ENCODE data around the gene LRRC61. TPM values are rescaled to one million over a fixed set of nuclear protein-coding genes. Genes with fewer than 3 reads are reported as not detected.

LRRC61 gene
- total and polyA plus RNA-seq, 4 experiments from 2014 or later = 11.0 to 16.0 (median 13.8) TPM

GRCh38 chr7:150330211-150330885 lies 7.2 kb downstream of the LRRC61 start:
- no peak overlapping the region for H3K27ac Mint-ChIP-seq
- DNase-seq = no peak
- H3K9me3 Mint-ChIP-seq = no peaks in the 10 kb centered on the region
- intact Hi-C loops (cut with micrococcal nuclease) = no loop called here
- ChIA-PET POLR2A (ENCODE audit: partially characterized antibody) (no interaction called here), CTCF (ENCODE audit: partially characterized antibody) (no interaction called here)
- H3K36me3 ChIP-seq (ENCODE audit: insufficient read depth, low read length) = peaks cover 24% of the 10 kb centered on the region
- H3K4me1 ChIP-seq (ENCODE audit: insufficient read depth, low read length) = no peaks in the 10 kb centered on the region
- no peak overlapping the region for H3K4me3 ChIP-seq (ENCODE audit: low read length in 2 of 2)
- no peak overlapping the region for H3K4me3 Mint-ChIP-seq
- peaks cover 32 to 39% of the 10 kb centered on the region in 2 donors for H3K36me3 Mint-ChIP-seq
- no peaks in the 10 kb centered on the region for H3K27me3 ChIP-seq (ENCODE audit: insufficient read depth, low read length)
- no peaks in the 10 kb centered on the region for H3K27me3 Mint-ChIP-seq
- H3K9me3 ChIP-seq (ENCODE audit: control insufficient read depth in 1 of 2, low read length in 2 of 2) = no peaks in the 10 kb centered on the region
- H3K27ac ChIP-seq (ENCODE audit: low read depth, low read length) = no peak overlapping the region
- peaks cover 1 to 5% (median 3%) of the 10 kb centered on the region in 4 donors for H3K4me1 Mint-ChIP-seq

DNA sequence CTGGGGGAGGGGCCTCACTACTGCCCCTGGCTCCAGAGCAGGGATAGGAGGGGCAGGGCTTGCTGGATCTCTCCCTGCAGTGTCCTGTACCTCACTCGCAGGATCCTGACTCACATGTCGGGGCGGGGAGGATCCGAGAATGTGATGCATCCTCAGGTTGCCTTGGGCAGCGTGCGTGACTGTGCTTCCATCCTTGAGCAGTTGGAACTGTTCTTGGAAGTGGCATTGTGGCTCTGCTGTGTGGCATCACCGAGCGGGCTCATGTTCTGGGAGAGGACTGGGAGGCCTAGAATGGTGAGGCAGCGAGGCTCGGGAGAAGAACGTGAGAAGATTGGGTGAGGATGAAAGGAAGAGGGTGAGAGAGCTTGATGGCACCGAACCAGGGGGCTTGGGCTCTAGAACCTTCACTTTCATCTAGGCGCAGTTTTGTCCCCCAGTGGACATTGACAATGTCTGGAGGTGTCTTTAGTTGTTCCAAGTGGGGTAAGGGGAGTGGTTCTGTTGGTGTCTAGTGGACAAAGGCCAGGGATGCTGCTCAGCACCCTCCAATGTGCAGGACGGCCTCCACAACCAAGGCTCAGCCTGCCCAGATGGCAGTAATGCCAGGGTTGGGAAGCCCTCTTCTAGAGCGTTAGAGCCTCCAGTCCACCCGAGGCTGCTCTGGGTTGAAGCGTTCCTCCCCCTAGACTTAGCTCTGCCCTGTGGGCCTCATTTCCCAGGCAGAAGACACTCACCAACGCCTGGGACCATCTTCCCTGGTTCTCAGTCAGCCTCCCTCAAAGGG lies 9.9 kb downstream of the LRRC61 start:
- Histone ChIP-seq H3K9me3 (ENCODE audit: control insufficient read depth in 1 of 2, low read length in 2 of 2) (no peaks in the 10 kb centered on the region), H3K4me1 (ENCODE audit: insufficient read depth, low read length) (no peaks in the 10 kb centered on the region), H3K4me3 (ENCODE audit: low read length in 2 of 2) (no peak overlapping the region), H3K27ac (ENCODE audit: low read depth, low read length) (no peak overlapping the region), H3K36me3 (ENCODE audit: insufficient read depth, low read length) (peaks cover 9% of the 10 kb centered on the region), H3K27me3 (ENCODE audit: insufficient read depth, low read length) (no peaks in the 10 kb centered on the region)
- peak overlapping the region in 1 of 7 donors; percentile 41 for H3K27ac Mint-ChIP-seq
- H3K4me3 Mint-ChIP-seq = no peak overlapping the region
- POLR2A ChIA-PET (ENCODE audit: partially characterized antibody) = no interaction called here
- CTCF ChIA-PET (ENCODE audit: partially characterized antibody) = no interaction called here
- no peaks in the 10 kb centered on the region for H3K9me3 Mint-ChIP-seq
- peaks cover 0 to 2% of the 10 kb centered on the region in 2 donors for H3K27me3 Mint-ChIP-seq
- peaks cover 17 to 31% of the 10 kb centered on the region in 2 donors for H3K36me3 Mint-ChIP-seq
- intact Hi-C loops (cut with micrococcal nuclease) = no loop called here
- DNase-seq = no peak
- no peaks in the 10 kb centered on the region for H3K4me1 Mint-ChIP-seq

DNA sequence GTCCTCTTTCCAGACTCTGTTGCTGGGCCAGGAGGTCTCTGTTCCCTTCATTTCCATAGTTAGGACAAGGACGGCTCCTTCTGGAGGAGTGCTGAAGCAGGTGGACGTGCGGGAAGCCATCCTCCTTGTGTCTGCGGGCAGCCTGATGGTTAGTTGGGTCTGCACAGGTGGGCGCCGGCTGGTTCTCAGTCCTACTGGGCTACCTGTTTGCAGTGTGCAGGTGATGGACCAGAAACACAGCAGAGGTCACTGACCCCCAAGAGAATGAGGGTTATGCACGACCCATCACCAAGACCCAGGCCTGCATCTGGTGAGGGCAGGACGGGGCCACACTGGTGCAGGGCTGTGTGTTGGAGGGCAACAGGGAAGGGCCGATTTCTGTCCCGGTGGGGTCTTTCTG lies 10.5 kb downstream of the LRRC61 start:
- intact Hi-C loops (cut with micrococcal nuclease) = no loop called here
- no peak overlapping the region for H3K27ac Mint-ChIP-seq
- H3K4me3 ChIP-seq (ENCODE audit: low read length in 2 of 2) = no peak overlapping the region
- H3K9me3 ChIP-seq (ENCODE audit: control insufficient read depth in 1 of 2, low read length in 2 of 2) = no peaks in the 10 kb centered on the region
- peaks cover 0 to 2% of the 10 kb centered on the region in 2 donors for H3K27me3 Mint-ChIP-seq
- ChIA-PET CTCF (ENCODE audit: partially characterized antibody) (no interaction called here), POLR2A (ENCODE audit: partially characterized antibody) (no interaction called here)
- no peaks in the 10 kb centered on the region for H3K4me1 Mint-ChIP-seq
- peaks cover 13 to 28% of the 10 kb centered on the region in 2 donors for H3K36me3 Mint-ChIP-seq
- H3K9me3 Mint-ChIP-seq = no peaks in the 10 kb centered on the region
- DNase-seq = no peak
- peaks cover 3% of the 10 kb centered on the region for H3K36me3 ChIP-seq (ENCODE audit: insufficient read depth, low read length)
- H3K27me3 ChIP-seq (ENCODE audit: insufficient read depth, low read length) = no peaks in the 10 kb centered on the region
- H3K27ac ChIP-seq (ENCODE audit: low read depth, low read length) = no peak overlapping the region
- H3K4me1 ChIP-seq (ENCODE audit: insufficient read depth, low read length) = no peaks in the 10 kb centered on the region
- H3K4me3 Mint-ChIP-seq = no peak overlapping the region

DNA sequence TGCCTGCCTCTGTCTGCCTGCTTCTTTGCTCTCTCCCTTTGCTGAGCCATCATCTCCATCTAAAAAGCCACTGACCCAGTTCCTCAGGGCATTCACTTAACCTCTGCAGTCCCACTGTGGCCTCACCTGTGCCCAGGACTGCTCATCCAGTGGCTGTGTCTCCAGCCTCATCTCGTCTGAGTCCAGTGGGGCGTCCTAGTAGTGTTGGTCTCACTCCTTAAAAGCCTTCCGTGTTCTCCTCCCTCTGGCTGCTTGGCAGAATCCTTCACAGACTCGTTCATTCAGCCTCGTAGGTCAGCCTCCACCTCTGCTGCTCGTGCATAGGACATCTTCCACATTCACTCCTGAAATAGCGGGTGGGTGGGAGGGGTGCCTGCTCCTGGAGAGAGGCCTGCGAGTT lies 11.0 kb downstream of the LRRC61 start:
- H3K36me3 Mint-ChIP-seq = peaks cover 13 to 24% of the 10 kb centered on the region in 2 donors
- H3K27ac Mint-ChIP-seq = no peak overlapping the region
- peaks cover 0 to 2% of the 10 kb centered on the region in 2 donors for H3K27me3 Mint-ChIP-seq
- ChIA-PET CTCF (ENCODE audit: partially characterized antibody) (no interaction called here), POLR2A (ENCODE audit: partially characterized antibody) (no interaction called here)
- Histone ChIP-seq H3K4me1 (ENCODE audit: insufficient read depth, low read length) (no peaks in the 10 kb centered on the region), H3K27ac (ENCODE audit: low read depth, low read length) (no peak overlapping the region), H3K4me3 (ENCODE audit: low read length in 2 of 2) (no peak overlapping the region), H3K9me3 (ENCODE audit: control insufficient read depth in 1 of 2, low read length in 2 of 2) (no peaks in the 10 kb centered on the region), H3K36me3 (ENCODE audit: insufficient read depth, low read length) (no peaks in the 10 kb centered on the region), H3K27me3 (ENCODE audit: insufficient read depth, low read length) (no peaks in the 10 kb centered on the region)
- DNase-seq = no peak
- H3K4me1 Mint-ChIP-seq = no peaks in the 10 kb centered on the region
- intact Hi-C loops (cut with micrococcal nuclease) = no loop called here
- no peaks in the 10 kb centered on the region for H3K9me3 Mint-ChIP-seq
- no peak overlapping the region for H3K4me3 Mint-ChIP-seq

DNA sequence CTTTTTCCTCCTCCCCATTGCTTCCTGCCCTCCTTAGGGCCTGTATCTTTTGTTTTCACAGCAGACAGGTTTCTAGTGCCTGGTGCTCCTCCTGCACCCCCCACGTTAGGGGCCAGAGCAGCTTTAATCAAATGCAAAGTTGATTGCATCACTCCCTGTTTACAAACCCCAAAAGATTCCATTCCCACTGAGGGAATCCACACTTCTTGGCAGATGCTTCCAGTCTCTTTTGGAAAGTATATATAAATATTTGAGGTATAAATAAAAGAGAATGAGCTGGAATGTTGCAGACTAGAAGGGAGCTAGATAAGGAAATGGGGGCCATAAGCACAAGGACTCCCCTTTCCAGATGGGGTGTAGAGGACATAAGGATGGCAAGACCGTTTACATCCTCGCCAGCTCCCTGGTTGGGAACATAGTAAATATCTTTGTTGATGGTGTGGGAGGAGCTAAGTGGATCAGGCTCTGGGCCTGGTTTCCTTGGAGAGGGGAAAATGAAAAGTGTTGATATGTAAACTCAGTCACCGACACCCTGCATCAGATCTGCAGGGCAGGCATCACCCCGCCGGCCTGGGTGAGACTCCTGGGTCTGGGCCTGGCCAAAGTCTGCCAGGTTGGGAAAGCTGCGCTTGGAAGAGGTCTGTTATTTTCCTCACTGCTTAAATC lies 12.1 kb downstream of the LRRC61 start:
- Mint-ChIP-seq H3K36me3 (peaks cover 12 to 22% of the 10 kb centered on the region in 2 donors), H3K9me3 (no peaks in the 10 kb centered on the region), H3K4me3 (no peak overlapping the region), H3K27me3 (peaks cover 1 to 2% of the 10 kb centered on the region in 2 donors), H3K4me1 (peaks cover 0 to 6% (median 0%) of the 10 kb centered on the region in 4 donors), H3K27ac (peak overlapping the region in 1 of 7 donors; percentile 41)
- Histone ChIP-seq H3K27ac (ENCODE audit: low read depth, low read length) (no peak overlapping the region), H3K4me3 (ENCODE audit: low read length in 2 of 2) (no peak overlapping the region), H3K9me3 (ENCODE audit: control insufficient read depth in 1 of 2, low read length in 2 of 2) (no peaks in the 10 kb centered on the region), H3K36me3 (ENCODE audit: insufficient read depth, low read length) (no peaks in the 10 kb centered on the region), H3K27me3 (ENCODE audit: insufficient read depth, low read length) (no peaks in the 10 kb centered on the region), H3K4me1 (ENCODE audit: insufficient read depth, low read length) (no peaks in the 10 kb centered on the region)
- CTCF ChIA-PET (ENCODE audit: partially characterized antibody) = no interaction called here
- POLR2A ChIA-PET (ENCODE audit: partially characterized antibody) = no interaction called here
- intact Hi-C loops (cut with micrococcal nuclease) = no loop called here
- DNase-seq = no peak

GRCh38 chr7:150335774-150336112 lies 12.6 kb downstream of the LRRC61 start:
- peaks cover 2 to 3% of the 10 kb centered on the region in 2 donors for H3K27me3 Mint-ChIP-seq
- no peak overlapping the region for H3K27ac Mint-ChIP-seq
- POLR2A ChIA-PET (ENCODE audit: partially characterized antibody) = no interaction called here
- Histone ChIP-seq H3K4me3 (ENCODE audit: low read length in 2 of 2) (no peak overlapping the region), H3K27me3 (ENCODE audit: insufficient read depth, low read length) (no peaks in the 10 kb centered on the region), H3K9me3 (ENCODE audit: control insufficient read depth in 1 of 2, low read length in 2 of 2) (no peaks in the 10 kb centered on the region), H3K4me1 (ENCODE audit: insufficient read depth, low read length) (no peaks in the 10 kb centered on the region), H3K36me3 (ENCODE audit: insufficient read depth, low read length) (no peaks in the 10 kb centered on the region), H3K27ac (ENCODE audit: low read depth, low read length) (no peak overlapping the region)
- H3K9me3 Mint-ChIP-seq = no peaks in the 10 kb centered on the region
- intact Hi-C loops (cut with micrococcal nuclease) = no loop called here
- peaks cover 12 to 19% of the 10 kb centered on the region in 2 donors for H3K36me3 Mint-ChIP-seq
- DNase-seq = no peak
- H3K4me3 Mint-ChIP-seq = no peak overlapping the region
- peaks cover 0 to 6% (median 0%) of the 10 kb centered on the region in 4 donors for H3K4me1 Mint-ChIP-seq
- CTCF ChIA-PET (ENCODE audit: partially characterized antibody) = no interaction called here

DNA sequence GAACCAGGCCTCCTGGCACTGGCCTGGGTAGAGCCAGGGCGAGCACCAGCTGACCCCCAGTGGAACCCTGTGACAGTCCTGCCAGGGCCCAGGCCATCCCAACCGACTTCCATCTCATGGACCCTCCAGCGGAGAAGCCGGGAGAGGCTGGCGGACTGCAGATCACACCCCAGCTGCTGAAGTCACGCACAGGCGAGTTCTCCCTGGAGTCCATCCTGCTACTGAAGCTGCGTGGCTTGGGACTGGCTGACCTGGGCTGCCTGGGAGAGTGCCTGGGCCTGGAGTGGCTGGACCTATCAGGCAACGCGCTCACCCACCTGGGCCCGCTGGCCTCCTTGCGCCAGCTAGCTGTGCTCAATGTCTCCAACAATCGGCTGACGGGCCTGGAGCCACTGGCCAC lies 13.6 kb downstream of the LRRC61 start:
- Histone ChIP-seq H3K9me3 (ENCODE audit: control insufficient read depth in 1 of 2, low read length in 2 of 2) (no peaks in the 10 kb centered on the region), H3K4me3 (ENCODE audit: low read length in 2 of 2) (no peak overlapping the region), H3K27ac (ENCODE audit: low read depth, low read length) (no peak overlapping the region), H3K36me3 (ENCODE audit: insufficient read depth, low read length) (no peaks in the 10 kb centered on the region), H3K27me3 (ENCODE audit: insufficient read depth, low read length) (no peaks in the 10 kb centered on the region), H3K4me1 (ENCODE audit: insufficient read depth, low read length) (no peaks in the 10 kb centered on the region)
- peaks cover 3 to 5% of the 10 kb centered on the region in 2 donors for H3K27me3 Mint-ChIP-seq
- no peak overlapping the region for H3K27ac Mint-ChIP-seq
- POLR2A ChIA-PET (ENCODE audit: partially characterized antibody) = no interaction called here
- CTCF ChIA-PET (ENCODE audit: partially characterized antibody) = no interaction called here
- peaks cover 0 to 6% (median under 1%) of the 10 kb centered on the region in 4 donors for H3K4me1 Mint-ChIP-seq
- H3K9me3 Mint-ChIP-seq = no peaks in the 10 kb centered on the region
- no peak for DNase-seq
- no peak overlapping the region for H3K4me3 Mint-ChIP-seq
- peaks cover 10 to 12% of the 10 kb centered on the region in 2 donors for H3K36me3 Mint-ChIP-seq
- intact Hi-C loops (cut with micrococcal nuclease) = no loop called here

All from CD4-positive, alpha-beta memory T cell (primary cell).